Muscle of leg (tissue), 11 donors: ENCODE measurements around the gene MPHOSPH6. TPM values are rescaled to one million over a fixed set of nuclear protein-coding genes. Genes with fewer than 3 reads are reported as not detected.
A peak's percentile ranks its signal among the peaks of the same experiment; 100 is the strongest.

Source experiments
- DNase-seq: peaks from one replicate; pipeline ENCODE4 v3.0.0; 2013
- H3K27ac ChIP-seq: one replicate; pipeline ENCODE4 v1.5.1; 2013; ENCODE audit warnings: mild to moderate bottlenecking, low read length, control low read depth
- H3K27me3 ChIP-seq: one replicate; pipeline ENCODE4 v1.6.1; 2013; ENCODE audit warnings: low read length; ENCODE audit not compliant: control insufficient read depth, insufficient read depth
- H3K36me3 ChIP-seq: one replicate; pipeline ENCODE4 v1.6.1; 2013; ENCODE audit warnings: low read length; ENCODE audit not compliant: control insufficient read depth, insufficient read depth
- H3K4me1 ChIP-seq: one replicate; pipeline ENCODE4 v1.6.1; 2013; ENCODE audit warnings: low read length; ENCODE audit not compliant: control insufficient read depth, insufficient read depth
- H3K4me3 ChIP-seq: one replicate; pipeline ENCODE4 v1.5.1; 2013; ENCODE audit warnings: low read length, control low read depth
- H3K9me3 ChIP-seq: replicated peaks from 2 replicates; pipeline ENCODE4 v1.6.1; 2013; ENCODE audit warnings: low read depth, low read length; ENCODE audit not compliant: control insufficient read depth
- WGBS: methylation state at CpG from one replicate; pipeline ENCODE4 v1.1.5; 2013; ENCODE audit warnings: missing lambda C conversion rate; ENCODE audit not compliant: insufficient coverage; 5-methylcytosine and 5-hydroxymethylcytosine counted together
- polyA plus RNA-seq, 8 donors: library from polyadenylated mRNA; unstranded; fragments of 120-200 nt; gene quantifications; one replicate each; pipeline versions ENCODE4 v1.2.1 to v1.2.3, GENCODE V29; 2013; ENCODE audit warnings: inconsistent platforms in 1 of 8, low replicate concordance in 1 of 8; ENCODE audit not compliant: insufficient read length in 8 of 8, insufficient read depth in 1 of 8
- total RNA-seq: library from RNA; stranded (reverse); fragments of 120-200 nt; gene quantifications from one replicate; pipeline ENCODE4 v1.2.4, GENCODE V29; 2013

The MPHOSPH6 gene
- total and polyA plus RNA-seq, 9 donors: 11.6 to 26.2 (median 22.0) TPM

GRCh38 chr16:82178352-82178751, 8.3 kb upstream of the MPHOSPH6 start:
- H3K9me3 ChIP-seq: no peaks in the 10 kb centered on the region
- no peak overlapping the region for H3K4me3 ChIP-seq
- WGBS: no CpG with 5 or more reads among the region's 2 CpGs
- H3K27me3 ChIP-seq: peaks cover 15% of the 10 kb centered on the region
- H3K27ac ChIP-seq: no peak overlapping the region
- DNase-seq: no peak
- no peaks in the 10 kb centered on the region for H3K36me3 ChIP-seq
- H3K4me1 ChIP-seq: no peaks in the 10 kb centered on the region

- Histone ChIP-seq H3K9me3 (no peaks in the 10 kb centered on the region), H3K27ac (no peak overlapping the region), H3K4me3 (no peak overlapping the region), H3K36me3 (no peaks in the 10 kb centered on the region), H3K4me1 (no peaks in the 10 kb centered on the region), H3K27me3 (peaks cover 17% of the 10 kb centered on the region)
- no peak for DNase-seq
- WGBS: no CpG with 5 or more reads among the region's 4 CpGs
Measured at GRCh38 chr16:82177555-82177954, 7.5 kb upstream of the MPHOSPH6 start.

GRCh38 chr16:82176204-82176603, 6.2 kb upstream of the MPHOSPH6 start:
- Histone ChIP-seq H3K27me3 (peaks cover 18% of the 10 kb centered on the region), H3K36me3 (no peaks in the 10 kb centered on the region), H3K27ac (no peak overlapping the region), H3K9me3 (no peaks in the 10 kb centered on the region), H3K4me3 (no peak overlapping the region), H3K4me1 (no peaks in the 10 kb centered on the region)
- DNase-seq: peak; percentile 17
- no CpG with 5 or more reads among the region's 3 CpGs for WGBS

- 81% methylated on average over 4 of the region's 4 CpGs for WGBS
Measured at GRCh38 chr16:82175627-82176026, 5.6 kb upstream of the MPHOSPH6 start.

GRCh38 chr16:82167670-82168069, 2.4 kb downstream of the MPHOSPH6 start:
- 77% methylated on average over 4 of the region's 5 CpGs for WGBS
- Histone ChIP-seq H3K4me3 (no peak overlapping the region), H3K27me3 (peaks cover 16% of the 10 kb centered on the region), H3K36me3 (peaks cover 18% of the 10 kb centered on the region), H3K27ac (no peak overlapping the region), H3K9me3 (no peaks in the 10 kb centered on the region), H3K4me1 (peaks cover 9% of the 10 kb centered on the region)
- DNase-seq: no peak

More at GRCh38 chr16:82175627-82176026, 5.6 kb upstream of the MPHOSPH6 start:
- H3K27ac ChIP-seq: no peak overlapping the region
- no peaks in the 10 kb centered on the region for H3K9me3 ChIP-seq
- peaks cover 22% of the 10 kb centered on the region for H3K27me3 ChIP-seq
- no peak overlapping the region for H3K4me3 ChIP-seq
- DNase-seq: no peak
- H3K4me1 ChIP-seq: peaks cover under 1% of the 10 kb centered on the region
- H3K36me3 ChIP-seq: no peaks in the 10 kb centered on the region

GRCh38 chr16:82160226-82160625, 9.8 kb downstream of the MPHOSPH6 start:
- 80% methylated on average over 6 of the region's 6 CpGs for WGBS
- Histone ChIP-seq H3K36me3 (peaks cover 32% of the 10 kb centered on the region), H3K27ac (no peak overlapping the region), H3K4me1 (no peaks in the 10 kb centered on the region), H3K9me3 (no peaks in the 10 kb centered on the region), H3K27me3 (no peaks in the 10 kb centered on the region), H3K4me3 (no peak overlapping the region)
- DNase-seq: no peak

- H3K27me3 ChIP-seq: no peaks in the 10 kb centered on the region
- DNase-seq: no peak
- no peak overlapping the region for H3K27ac ChIP-seq
- H3K4me3 ChIP-seq: no peak overlapping the region
- no peaks in the 10 kb centered on the region for H3K4me1 ChIP-seq
- H3K36me3 ChIP-seq: peaks cover 28% of the 10 kb centered on the region
- 67% methylated on average over 1 of the region's 5 CpGs for WGBS
- H3K9me3 ChIP-seq: no peaks in the 10 kb centered on the region
Measured at GRCh38 chr16:82157836-82158235, 12.2 kb downstream of the MPHOSPH6 start.

- Histone ChIP-seq H3K4me1 (no peaks in the 10 kb centered on the region), H3K27me3 (no peaks in the 10 kb centered on the region), H3K9me3 (no peaks in the 10 kb centered on the region), H3K27ac (no peak overlapping the region), H3K4me3 (no peak overlapping the region), H3K36me3 (peaks cover 27% of the 10 kb centered on the region)
- WGBS: no CpG with 5 or more reads among the region's 2 CpGs
- DNase-seq: no peak
Measured at GRCh38 chr16:82157534-82157812, 12.6 kb downstream of the MPHOSPH6 start.

GRCh38 chr16:82156761-82157533, 13.1 kb downstream of the MPHOSPH6 start:
- no peak for DNase-seq
- Histone ChIP-seq H3K9me3 (no peaks in the 10 kb centered on the region), H3K27ac (no peak overlapping the region), H3K4me1 (no peaks in the 10 kb centered on the region), H3K36me3 (peaks cover 21% of the 10 kb centered on the region), H3K4me3 (no peak overlapping the region), H3K27me3 (no peaks in the 10 kb centered on the region)
- WGBS: 98% methylated on average over 5 of the region's 14 CpGs

GRCh38 chr16:82152641-82153112, 17.3 kb downstream of the MPHOSPH6 start:
- H3K27ac ChIP-seq: no peak overlapping the region
- no peaks in the 10 kb centered on the region for H3K4me1 ChIP-seq
- WGBS: 85% methylated on average over 5 of the region's 8 CpGs
- no peaks in the 10 kb centered on the region for H3K27me3 ChIP-seq
- H3K4me3 ChIP-seq: no peak overlapping the region
- no peak for DNase-seq
- H3K36me3 ChIP-seq: peaks cover 7% of the 10 kb centered on the region
- H3K9me3 ChIP-seq: no peaks in the 10 kb centered on the region

GRCh38 chr16:82152196-82152595, 17.8 kb downstream of the MPHOSPH6 start:
- Histone ChIP-seq H3K4me1 (no peaks in the 10 kb centered on the region), H3K4me3 (no peak overlapping the region), H3K36me3 (peaks cover 12% of the 10 kb centered on the region), H3K9me3 (no peaks in the 10 kb centered on the region), H3K27me3 (no peaks in the 10 kb centered on the region), H3K27ac (no peak overlapping the region)
- WGBS: 97% methylated on average over 2 of the region's 2 CpGs
- no peak for DNase-seq
